A549 (cell line): ENCODE data around the gene RNASEH1. TPM values are rescaled to one million over a fixed set of nuclear protein-coding genes. Genes with fewer than 3 reads are reported as not detected.

ENCODE experiments used
- CBX8 ChIP-seq: fragments of 200-600 bp; sonication (generic); IDR thresholded peaks from 2 replicates; pipeline ENCODE4 v1.6.1; 2016
- CEBPB ChIP-seq, 2 experiments: fragments of >200 bp in 1 of 2; sonication (Bioruptor Twin) in 1 of 2; formaldehyde crosslinking in 1 of 2; IDR thresholded peaks; 2 replicates each; pipeline ENCODE4 v1.6.1; 2012 to 2016
- CHD2 ChIP-seq: fragments of 150-350 bp; IDR thresholded peaks from 2 replicates; pipeline ENCODE4 v1.6.1; 2014; ENCODE audit warnings: low read length; ENCODE audit not compliant: partially characterized antibody
- EP300 ChIP-seq, 2 experiments: fragments of >200 bp; sonication (Bioruptor Twin); formaldehyde crosslinking; IDR thresholded peaks; 2 replicates in 1 of 2; 3 replicates in 1 of 2; pipeline ENCODE4 v1.6.1; 2016 to 2017
- ESRRA ChIP-seq: fragments of 150-350 bp; IDR thresholded peaks from 2 replicates; pipeline ENCODE4 v1.6.1; 2014; ENCODE audit warnings: mild to moderate bottlenecking, low read length, borderline replicate concordance
- FOSL2 ChIP-seq, 2 experiments: fragments of 450-650 bp in 1 of 2; fragments of >200 bp in 1 of 2; sonication (Bioruptor Twin) in 1 of 2; formaldehyde crosslinking; IDR thresholded peaks; 2 replicates each; pipeline versions ENCODE4 v1.5.0 to v1.6.1; 2016 to 2020; ENCODE audit warnings: mild to moderate bottlenecking in 1 of 2, moderate library complexity in 1 of 2
- FOXS1 ChIP-seq: fragments of 250-450 bp; sonication (Bioruptor Pico); IDR thresholded peaks from 2 replicates; pipeline ENCODE4 v1.5.0; 2020; ENCODE audit warnings: mild to moderate bottlenecking, moderate library complexity
- HDAC2 ChIP-seq: fragments of 200-600 bp; sonication (generic); IDR thresholded peaks from 2 replicates; pipeline ENCODE4 v1.6.1; 2016
- HEYL ChIP-seq: fragments of 250-450 bp; sonication (Bioruptor Pico); IDR thresholded peaks from 2 replicates; pipeline ENCODE4 v1.8.0; 2021; ENCODE audit warnings: mild to moderate bottlenecking, moderate library complexity
- HOXB13 ChIP-seq: fragments of 250-450 bp; sonication (Bioruptor Pico); IDR thresholded peaks from 2 replicates; pipeline ENCODE4 v1.5.0; 2020; ENCODE audit warnings: low read depth, mild to moderate bottlenecking, moderate library complexity
- JUNB ChIP-seq: fragments of >200 bp; sonication (Bioruptor Twin); formaldehyde crosslinking; IDR thresholded peaks from 2 replicates; pipeline ENCODE4 v1.6.1; 2016
- MAFK ChIP-seq: fragments of 450-650 bp; IDR thresholded peaks from 2 replicates; pipeline ENCODE4 v1.6.1; 2014; ENCODE audit not compliant: partially characterized antibody
- MAZ ChIP-seq: fragments of 150-350 bp; IDR thresholded peaks from 2 replicates; pipeline ENCODE4 v1.6.1; 2014; ENCODE audit warnings: antibody characterized with exemption, low read depth, low read length, borderline replicate concordance
- MYC ChIP-seq: IDR thresholded peaks from 2 replicates; pipeline ENCODE4 v1.6.1; 2012; ENCODE audit warnings: mild to moderate bottlenecking, inconsistent platforms, low read length, improper control_type of control experiment, borderline replicate concordance
- NPAS2 ChIP-seq: fragments of 250-450 bp; sonication (Bioruptor Pico); IDR thresholded peaks from 2 replicates; pipeline ENCODE4 v1.8.0; 2022; ENCODE audit warnings: mild to moderate bottlenecking, moderate library complexity, borderline replicate concordance
- NR3C1 ChIP-seq: fragments of >200 bp; sonication (Bioruptor Twin); formaldehyde crosslinking; IDR thresholded peaks from 3 replicates; pipeline ENCODE4 v1.6.1; 2017
- POLR2AphosphoS2 ChIP-seq: conservative IDR thresholded peaks from 2 replicates; pipeline ENCODE4 v1.6.1; 2012; ENCODE audit warnings: low read length, improper control_type of control experiment, inconsistent platforms
- RAD21 ChIP-seq, 2 experiments: fragments of >200 bp in 1 of 2; sonication (Bioruptor Twin) in 1 of 2; formaldehyde crosslinking in 1 of 2; IDR thresholded peaks in 1 of 2; conservative IDR thresholded peaks in 1 of 2; 2 replicates in 1 of 2; 3 replicates in 1 of 2; pipeline ENCODE4 v1.6.1; 2012 to 2018; ENCODE audit warnings: inconsistent platforms in 1 of 2
- RFX5 ChIP-seq: fragments of 450-650 bp; IDR thresholded peaks from 2 replicates; pipeline ENCODE4 v1.7.1; 2014; ENCODE audit warnings: antibody characterized with exemption, mild to moderate bottlenecking, moderate library complexity
- SMC3 ChIP-seq: fragments of >200 bp; sonication (Bioruptor Twin); formaldehyde crosslinking; IDR thresholded peaks from 3 replicates; pipeline ENCODE4 v1.6.1; 2018; ENCODE audit warnings: inconsistent platforms
- TFCP2L1 ChIP-seq: fragments of 250-450 bp; sonication (Bioruptor Pico); IDR thresholded peaks from 2 replicates; pipeline ENCODE4 v1.5.0; 2021; ENCODE audit warnings: mild to moderate bottlenecking
- TP53 ChIP-seq: fragments of 250-450 bp; sonication (Bioruptor Pico); IDR thresholded peaks from 2 replicates; pipeline ENCODE4 v1.5.0; 2021; ENCODE audit warnings: mild to moderate bottlenecking, moderate library complexity
- ZC3H11A ChIP-seq: fragments of 450-650 bp; IDR thresholded peaks from 2 replicates; pipeline ENCODE4 v1.6.1; 2014; ENCODE audit warnings: antibody characterized with exemption, mild to moderate bottlenecking
- ZNF302 ChIP-seq: fragments of 250-450 bp; sonication (Bioruptor Pico); IDR thresholded peaks from 2 replicates; pipeline ENCODE4 v1.9.0; 2021; ENCODE audit warnings: inconsistent platforms, mild to moderate bottlenecking, moderate library complexity
- polyA plus RNA-seq, 4 experiments: library from polyadenylated mRNA; depleted of rRNA in 3 of 4; stranded (reverse); fragments of >200 nt; fragmentation: RNase III in 1 of 4; extraction: RNeasy Plus Mini Kit Qiagen cat#74134 plus additional on column Dnase treatment in 1 of 4; gene quantifications; 2 replicates in 3 of 4; 3 replicates in 1 of 4; pipeline ENCODE4 v1.2.3, GENCODE V29; 2011 to 2017
- TF ChIP-seq, protein P1 (sequence below): IDR thresholded peaks from 2 replicates; pipeline ENCODE4 v1.6.1; 2012
- TF ChIP-seq, protein P2 (sequence below): IDR thresholded peaks from 2 replicates; pipeline ENCODE4 v1.6.1; 2012; ENCODE audit warnings: low read depth, borderline replicate concordance
- TF ChIP-seq, protein P3 (sequence below): IDR thresholded peaks from 2 replicates; pipeline ENCODE4 v1.6.1; 2012
- TF ChIP-seq, protein P4 (sequence below): fragments of >200 bp; sonication (Bioruptor Twin); formaldehyde crosslinking; IDR thresholded peaks from 2 replicates; pipeline ENCODE4 v1.6.1; 2016
- TF ChIP-seq, protein P5 (sequence below): fragments of >200 bp; sonication (Bioruptor Twin); formaldehyde crosslinking; IDR thresholded peaks from 3 replicates; pipeline ENCODE4 v1.6.1; 2016
- TF ChIP-seq, protein P6 (sequence below): fragments of >200 bp; sonication (Bioruptor Twin); formaldehyde crosslinking; IDR thresholded peaks from 3 replicates; pipeline ENCODE4 v1.5.1; 2016

The RNASEH1 gene
- polyA plus RNA-seq, 2 of the 4 experiments (the other 2 are of a cell fraction), result 54.3 to 55.3 TPM

DNA sequence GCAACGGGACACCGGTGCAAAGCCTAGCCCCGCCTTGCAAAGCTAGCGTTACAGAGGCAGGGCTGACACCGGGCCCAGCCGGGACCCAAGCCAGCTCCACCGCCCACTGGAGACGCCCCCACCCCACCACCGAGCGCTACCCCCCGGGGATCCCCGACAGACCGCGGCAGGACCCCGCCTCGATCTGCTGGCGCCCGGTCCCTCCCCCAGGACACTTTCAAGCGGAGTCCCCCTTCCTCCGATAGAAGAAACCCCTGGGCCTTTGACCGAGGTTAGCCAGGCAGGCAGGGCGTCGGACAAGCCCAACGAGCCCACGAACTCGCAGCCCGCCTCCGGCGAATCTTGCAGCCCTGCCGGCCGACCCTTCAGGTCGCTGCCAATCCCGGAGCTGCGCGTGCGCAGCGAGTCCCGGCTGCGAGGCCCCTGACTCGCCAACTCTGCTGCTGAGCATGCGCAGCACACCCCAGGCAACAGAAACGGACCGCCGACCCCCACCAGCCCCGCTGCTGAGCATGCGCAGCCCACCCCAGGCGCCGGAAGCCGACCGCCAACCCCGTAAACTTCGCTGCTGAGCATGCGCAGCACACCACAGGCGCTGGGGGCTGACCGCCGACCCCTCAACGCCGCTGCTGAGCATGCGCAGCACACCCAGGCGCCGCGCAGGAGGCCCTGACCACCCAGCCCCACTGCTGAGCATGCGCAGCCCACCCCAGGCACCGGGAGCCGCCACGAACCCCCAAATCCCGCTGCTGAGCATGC is 39.5 kb downstream of the RNASEH1 start (continued):
- TF ChIP-seq, protein P1, sequence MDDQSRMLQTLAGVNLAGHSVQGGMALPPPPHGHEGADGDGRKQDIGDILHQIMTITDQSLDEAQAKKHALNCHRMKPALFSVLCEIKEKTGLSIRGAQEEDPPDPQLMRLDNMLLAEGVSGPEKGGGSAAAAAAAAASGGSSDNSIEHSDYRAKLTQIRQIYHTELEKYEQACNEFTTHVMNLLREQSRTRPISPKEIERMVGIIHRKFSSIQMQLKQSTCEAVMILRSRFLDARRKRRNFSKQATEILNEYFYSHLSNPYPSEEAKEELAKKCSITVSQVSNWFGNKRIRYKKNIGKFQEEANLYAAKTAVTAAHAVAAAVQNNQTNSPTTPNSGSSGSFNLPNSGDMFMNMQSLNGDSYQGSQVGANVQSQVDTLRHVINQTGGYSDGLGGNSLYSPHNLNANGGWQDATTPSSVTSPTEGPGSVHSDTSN, result no peak
- TF ChIP-seq ZNF302 (no peak), HOXB13 (CRISPR knock-in tag) (no peak), TP53 (CRISPR knock-in tag) (no peak), HDAC2 (no peak), RAD21 (conservative IDR thresholded peaks at IDR 0.05 in 1 of 2, IDR thresholded peaks at IDR 0.05 in 1 of 2) (no peak), MAFK (no peak), FOSL2 (IDR thresholded peaks at IDR 0.05) (no peak), FOSL2 (CRISPR knock-in tag; IDR thresholded peaks at IDR 0.05) (no peak), CBX8 (no peak), EP300 (IDR thresholded peaks at IDR 0.05) (no peak), SMC3 (no peak), NR3C1 (no peak), TFCP2L1 (CRISPR knock-in tag) (no peak), CEBPB (IDR thresholded peaks at IDR 0.05) (no peak), POLR2AphosphoS2 (no peak), ZC3H11A (no peak), FOXS1 (CRISPR knock-in tag) (no peak), ESRRA (no peak), JUNB (no peak), MAZ (no peak), HEYL (CRISPR knock-in tag) (no peak), CHD2 (no peak), MYC (peak; percentile 52; the same call in 1 of the 2 replicates), RFX5 (no peak), NPAS2 (CRISPR knock-in tag) (no peak)
- TF ChIP-seq, protein P2, sequence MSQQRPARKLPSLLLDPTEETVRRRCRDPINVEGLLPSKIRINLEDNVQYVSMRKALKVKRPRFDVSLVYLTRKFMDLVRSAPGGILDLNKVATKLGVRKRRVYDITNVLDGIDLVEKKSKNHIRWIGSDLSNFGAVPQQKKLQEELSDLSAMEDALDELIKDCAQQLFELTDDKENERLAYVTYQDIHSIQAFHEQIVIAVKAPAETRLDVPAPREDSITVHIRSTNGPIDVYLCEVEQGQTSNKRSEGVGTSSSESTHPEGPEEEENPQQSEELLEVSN, result no peak
- TF ChIP-seq, protein P3, sequence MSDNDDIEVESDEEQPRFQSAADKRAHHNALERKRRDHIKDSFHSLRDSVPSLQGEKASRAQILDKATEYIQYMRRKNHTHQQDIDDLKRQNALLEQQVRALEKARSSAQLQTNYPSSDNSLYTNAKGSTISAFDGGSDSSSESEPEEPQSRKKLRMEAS, result no peak
- TF ChIP-seq, protein P4, sequence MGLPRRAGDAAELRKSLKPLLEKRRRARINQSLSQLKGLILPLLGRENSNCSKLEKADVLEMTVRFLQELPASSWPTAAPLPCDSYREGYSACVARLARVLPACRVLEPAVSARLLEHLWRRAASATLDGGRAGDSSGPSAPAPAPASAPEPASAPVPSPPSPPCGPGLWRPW, result no peak
- TF ChIP-seq, protein P5, sequence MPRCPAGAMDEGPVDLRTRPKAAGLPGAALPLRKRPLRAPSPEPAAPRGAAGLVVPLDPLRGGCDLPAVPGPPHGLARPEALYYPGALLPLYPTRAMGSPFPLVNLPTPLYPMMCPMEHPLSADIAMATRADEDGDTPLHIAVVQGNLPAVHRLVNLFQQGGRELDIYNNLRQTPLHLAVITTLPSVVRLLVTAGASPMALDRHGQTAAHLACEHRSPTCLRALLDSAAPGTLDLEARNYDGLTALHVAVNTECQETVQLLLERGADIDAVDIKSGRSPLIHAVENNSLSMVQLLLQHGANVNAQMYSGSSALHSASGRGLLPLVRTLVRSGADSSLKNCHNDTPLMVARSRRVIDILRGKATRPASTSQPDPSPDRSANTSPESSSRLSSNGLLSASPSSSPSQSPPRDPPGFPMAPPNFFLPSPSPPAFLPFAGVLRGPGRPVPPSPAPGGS, result peak; percentile 25; the same call in 1 of the 3 replicates
- TF ChIP-seq, protein P6, sequence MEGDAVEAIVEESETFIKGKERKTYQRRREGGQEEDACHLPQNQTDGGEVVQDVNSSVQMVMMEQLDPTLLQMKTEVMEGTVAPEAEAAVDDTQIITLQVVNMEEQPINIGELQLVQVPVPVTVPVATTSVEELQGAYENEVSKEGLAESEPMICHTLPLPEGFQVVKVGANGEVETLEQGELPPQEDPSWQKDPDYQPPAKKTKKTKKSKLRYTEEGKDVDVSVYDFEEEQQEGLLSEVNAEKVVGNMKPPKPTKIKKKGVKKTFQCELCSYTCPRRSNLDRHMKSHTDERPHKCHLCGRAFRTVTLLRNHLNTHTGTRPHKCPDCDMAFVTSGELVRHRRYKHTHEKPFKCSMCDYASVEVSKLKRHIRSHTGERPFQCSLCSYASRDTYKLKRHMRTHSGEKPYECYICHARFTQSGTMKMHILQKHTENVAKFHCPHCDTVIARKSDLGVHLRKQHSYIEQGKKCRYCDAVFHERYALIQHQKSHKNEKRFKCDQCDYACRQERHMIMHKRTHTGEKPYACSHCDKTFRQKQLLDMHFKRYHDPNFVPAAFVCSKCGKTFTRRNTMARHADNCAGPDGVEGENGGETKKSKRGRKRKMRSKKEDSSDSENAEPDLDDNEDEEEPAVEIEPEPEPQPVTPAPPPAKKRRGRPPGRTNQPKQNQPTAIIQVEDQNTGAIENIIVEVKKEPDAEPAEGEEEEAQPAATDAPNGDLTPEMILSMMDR, result no peak
